GM12864 (cell line): ENCODE measurements around the gene GDAP2.
"Not testable (repeated sequence)": the region's sequence is repeated elsewhere in the genome, so short reads cannot be mapped to it uniquely, and the experiment has no call there.

Experiments
- DNase-seq: peaks from one replicate; pipeline ENCODE4 v3.0.0-alpha.2; 2011; ENCODE audit warnings: low read depth
- H3K4me3 ChIP-seq: 2 replicates; pipeline ENCODE4 v1.5.1; 2011; ENCODE audit warnings: mild to moderate bottlenecking, low read depth, low read length, control low read depth
- CTCF ChIP-seq: IDR thresholded peaks from 2 replicates; pipeline ENCODE4 v1.5.1; 2011; ENCODE audit warnings: low read depth, mild to moderate bottlenecking, moderate library complexity, low read length, control low read depth, inconsistent platforms; ENCODE audit errors: missing control alignments

The GDAP2 gene

DNA sequence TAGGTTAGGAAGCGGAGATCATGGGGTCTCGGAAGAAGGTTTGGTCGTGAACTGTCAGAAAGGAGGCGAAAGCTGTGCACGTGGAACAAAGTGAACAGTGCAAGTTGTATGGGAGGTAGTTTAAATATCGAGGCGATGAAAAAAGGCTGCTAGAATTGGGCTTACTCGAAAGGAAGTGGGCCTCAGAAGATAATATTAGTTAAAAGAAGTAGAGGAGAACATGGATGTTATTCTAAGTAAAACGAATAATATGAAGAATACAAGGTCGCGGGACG, 689 bp upstream of the GDAP2 start:
- no peak for DNase-seq
- H3K4me3 ChIP-seq, result peak overlapping the region; percentile 94
- no peak for TF ChIP-seq CTCF

DNA sequence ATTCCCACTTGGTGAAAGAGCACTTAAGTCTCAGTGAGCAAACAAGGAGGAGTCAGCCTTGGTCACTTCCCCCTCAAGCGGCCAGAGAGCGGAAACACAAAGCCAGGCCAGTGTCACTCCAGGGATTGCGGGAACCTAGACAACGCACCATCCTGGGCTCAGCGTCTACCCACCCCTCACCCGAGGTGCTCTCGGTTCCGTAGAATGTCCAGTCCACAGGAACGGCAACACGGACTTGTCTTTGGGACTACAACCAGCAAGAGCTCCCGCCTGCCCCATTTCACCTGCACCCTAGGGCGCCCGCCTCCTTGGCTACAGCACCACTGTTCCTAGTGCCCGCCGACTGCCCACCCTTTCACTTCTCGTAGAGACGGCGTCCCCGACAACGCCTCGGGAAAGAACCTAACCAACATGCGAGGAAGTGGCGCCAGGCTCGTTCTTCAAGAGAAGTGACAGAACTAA, 509 bp downstream of the GDAP2 start:
- H3K4me3 ChIP-seq, result peak overlapping the region; percentile 94
- no peak for DNase-seq
- peak; percentile 14 for TF ChIP-seq CTCF

- no peak for DNase-seq
- no peak for TF ChIP-seq CTCF
- H3K4me3 ChIP-seq, result no peak overlapping the region
Observed at GRCh38 chr1:117925981-117926380, 3.4 kb downstream of the GDAP2 start.

DNA sequence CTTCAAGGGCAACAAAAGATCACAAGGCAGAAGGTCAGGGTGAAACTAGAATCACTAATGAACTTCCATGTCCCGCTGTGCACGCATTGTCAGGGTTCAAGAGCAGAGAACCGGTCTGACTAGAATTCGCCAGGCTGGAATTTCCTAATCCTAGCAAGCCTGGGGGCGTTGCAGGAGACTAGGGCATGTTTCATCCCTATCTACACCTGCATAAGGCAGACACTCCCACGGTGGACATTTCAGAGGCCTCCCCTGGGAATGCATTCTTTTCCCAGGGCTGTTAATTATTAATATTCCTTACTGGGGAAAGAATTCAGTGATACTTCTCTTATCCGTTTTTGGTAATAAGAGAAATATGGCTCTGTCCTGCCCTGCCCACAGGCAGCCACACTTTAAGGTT, 6.7 kb downstream of the GDAP2 start:
- DNase-seq, result not testable (repeated sequence)

GRCh38 chr1:117921991-117922390, 7.4 kb downstream of the GDAP2 start:
- DNase-seq, result no peak
- no peak overlapping the region for H3K4me3 ChIP-seq
- no peak for TF ChIP-seq CTCF

More for the DNA sequence above, 6.7 kb downstream of the GDAP2 start:
- H3K4me3 ChIP-seq, result not testable (repeated sequence)

DNA sequence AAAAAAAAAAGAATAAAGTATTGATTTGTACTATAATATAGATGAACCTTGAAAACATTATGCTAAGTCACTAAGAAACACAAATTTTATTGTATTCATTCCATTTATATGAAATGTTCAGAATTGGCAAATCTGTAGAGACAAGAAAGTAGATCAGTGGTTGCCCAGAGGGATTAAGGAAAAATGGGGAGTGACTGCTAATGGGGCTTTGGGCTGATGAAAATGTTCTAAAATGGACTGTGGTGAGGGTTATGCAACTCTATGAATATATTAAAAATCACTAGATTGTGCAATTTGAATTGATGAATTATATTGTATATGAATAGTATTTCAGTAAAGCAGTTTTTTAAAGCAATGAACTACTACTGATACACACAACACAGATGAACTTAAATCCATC, 10.0 kb downstream of the GDAP2 start:
- DNase-seq, result no peak
- no peak for TF ChIP-seq CTCF
- H3K4me3 ChIP-seq, result no peak overlapping the region

DNA sequence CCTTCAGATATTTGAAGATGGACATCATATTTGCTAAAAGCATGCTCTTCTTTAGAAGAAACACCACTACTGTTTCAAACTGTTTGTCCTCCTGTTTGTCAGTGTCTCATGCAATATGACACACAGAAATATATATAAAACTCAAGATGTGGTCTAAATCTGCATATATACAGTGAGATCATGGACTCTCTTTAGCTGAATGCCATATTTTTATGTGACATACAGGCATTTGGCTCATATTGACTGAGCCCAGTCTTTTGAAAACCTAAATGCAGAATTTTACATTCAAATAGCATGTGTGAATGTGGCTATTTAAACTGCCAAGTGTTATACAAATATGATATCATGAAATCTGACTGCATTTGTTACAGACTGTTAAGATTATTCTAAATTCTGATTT, 18.4 kb downstream of the GDAP2 start:
- H3K4me3 ChIP-seq, result no peak overlapping the region
- TF ChIP-seq CTCF, result no peak

GRCh38 chr1:117905019-117905418, 24.4 kb downstream of the GDAP2 start:
- no peak for TF ChIP-seq CTCF
- DNase-seq, result no peak
- H3K4me3 ChIP-seq, result no peak overlapping the region

More for the DNA sequence above, 18.4 kb downstream of the GDAP2 start:
- DNase-seq, result no peak
